Liver (tissue), 9 donors: ENCODE measurements around the gene FAM53B. TPM values are rescaled to one million over a fixed set of nuclear protein-coding genes. Genes with fewer than 3 reads are reported as not detected.

ENCODE experiments used
- DNase-seq: peaks from one replicate; pipeline ENCODE4 v3.0.0-alpha.2; 2017; ENCODE audit warnings: low spot score
- H3K27ac ChIP-seq, 2 donors: one replicate each; pipeline ENCODE4 v1.7.0; 2013; ENCODE audit warnings: inconsistent platforms in 2 of 2, low read length in 2 of 2, control low read depth in 1 of 2, low read depth in 1 of 2, mild to moderate bottlenecking in 1 of 2
- H3K27me3 ChIP-seq, 4 donors: one replicate each; pipeline versions ENCODE4 v1.6.1 to v1.7.0; 2013; ENCODE audit warnings: low read length in 3 of 4, inconsistent platforms in 1 of 4, mild to moderate bottlenecking in 1 of 4, moderate library complexity in 1 of 4; ENCODE audit not compliant: control insufficient read depth in 4 of 4, insufficient read depth in 4 of 4
- H3K36me3 ChIP-seq, 4 donors: one replicate each; pipeline versions ENCODE4 v1.6.1 to v1.7.0; 2013; ENCODE audit warnings: low read length in 3 of 4, mild to moderate bottlenecking in 3 of 4, low read depth in 1 of 4, moderate library complexity in 1 of 4; ENCODE audit not compliant: control insufficient read depth in 4 of 4, insufficient read depth in 3 of 4
- H3K4me1 ChIP-seq, 4 donors: one replicate each; pipeline versions ENCODE4 v1.6.1 to v1.7.0; 2013; ENCODE audit warnings: low read length in 3 of 4, mild to moderate bottlenecking in 3 of 4, moderate library complexity in 1 of 4; ENCODE audit not compliant: control insufficient read depth in 4 of 4, insufficient read depth in 4 of 4
- H3K4me3 ChIP-seq, 3 donors: one replicate each; pipeline versions ENCODE4 v1.6.1 to v1.7.0; 2013; ENCODE audit warnings: low read length in 3 of 3, control low read depth in 1 of 3, low read depth in 1 of 3, mild to moderate bottlenecking in 1 of 3
- H3K9ac ChIP-seq, 2 donors: one replicate each; pipeline ENCODE4 v1.7.0; 2013; ENCODE audit warnings: low read length in 2 of 2, mild to moderate bottlenecking in 2 of 2, moderate library complexity in 2 of 2, control low read depth in 1 of 2, low read depth in 1 of 2
- H3K9me3 ChIP-seq, 4 donors: one replicate each; pipeline versions ENCODE4 v1.6.1 to v1.7.0; 2013; ENCODE audit warnings: low read length in 3 of 4; ENCODE audit not compliant: control insufficient read depth in 4 of 4
- ATF3 ChIP-seq: IDR thresholded peaks from 2 replicates; pipeline ENCODE4 v1.6.1; 2016; ENCODE audit warnings: antibody characterized with exemption
- EGR1 ChIP-seq, 2 donors: IDR thresholded peaks; 2 replicates each; pipeline ENCODE4 v1.6.1; 2016 to 2018; ENCODE audit warnings: antibody characterized with exemption in 2 of 2, low read depth in 2 of 2
- FOXA1 ChIP-seq: IDR thresholded peaks from 2 replicates; pipeline ENCODE4 v1.6.1; 2016; ENCODE audit warnings: antibody characterized with exemption
- FOXA2 ChIP-seq: IDR thresholded peaks from 2 replicates; pipeline ENCODE4 v1.6.1; 2016; ENCODE audit warnings: antibody characterized with exemption
- GABPA ChIP-seq, 2 donors: IDR thresholded peaks in 1 of 2; conservative IDR thresholded peaks in 1 of 2; 2 replicates each; pipeline ENCODE4 v1.6.1; 2016; ENCODE audit warnings: antibody characterized with exemption in 2 of 2, mild to moderate bottlenecking in 1 of 2, moderate library complexity in 1 of 2
- HNF4A ChIP-seq, 2 donors: conservative IDR thresholded peaks; 2 replicates each; pipeline ENCODE4 v1.6.1; 2016; ENCODE audit warnings: antibody characterized with exemption in 2 of 2, mild to moderate bottlenecking in 2 of 2
- HNF4G ChIP-seq: IDR thresholded peaks from 2 replicates; pipeline ENCODE4 v1.6.1; 2016; ENCODE audit warnings: antibody characterized with exemption
- JUND ChIP-seq, 2 donors: IDR thresholded peaks; 2 replicates each; pipeline ENCODE4 v1.6.1; 2016; ENCODE audit warnings: antibody characterized with exemption in 2 of 2
- MAX ChIP-seq: IDR thresholded peaks from 2 replicates; pipeline ENCODE4 v1.6.1; 2016; ENCODE audit warnings: antibody characterized with exemption
- NR2F2 ChIP-seq: IDR thresholded peaks from 2 replicates; pipeline ENCODE4 v1.6.1; 2016; ENCODE audit warnings: antibody characterized with exemption
- RAD21 ChIP-seq, 2 donors: IDR thresholded peaks; 2 replicates each; pipeline ENCODE4 v1.6.1; 2016; ENCODE audit warnings: antibody characterized with exemption in 2 of 2, mild to moderate bottlenecking in 2 of 2
- REST ChIP-seq: IDR thresholded peaks from 2 replicates; pipeline ENCODE4 v1.6.1; 2016; ENCODE audit warnings: antibody characterized with exemption, mild to moderate bottlenecking
- RXRA ChIP-seq, 2 donors: IDR thresholded peaks; 2 replicates each; pipeline ENCODE4 v1.6.1; 2017 to 2018; ENCODE audit warnings: antibody characterized with exemption in 2 of 2, mild to moderate bottlenecking in 1 of 2
- SP1 ChIP-seq: IDR thresholded peaks from 2 replicates; pipeline ENCODE4 v1.6.1; 2018; ENCODE audit warnings: antibody characterized with exemption, mild to moderate bottlenecking
- TAF1 ChIP-seq: conservative IDR thresholded peaks from 2 replicates; pipeline ENCODE4 v1.6.1; 2016; ENCODE audit warnings: antibody characterized with exemption, mild to moderate bottlenecking
- YY1 ChIP-seq: IDR thresholded peaks from 2 replicates; pipeline ENCODE4 v1.6.1; 2016; ENCODE audit warnings: antibody characterized with exemption, mild to moderate bottlenecking
- ZBTB33 ChIP-seq: IDR thresholded peaks from 2 replicates; pipeline ENCODE4 v1.6.1; 2016; ENCODE audit warnings: antibody characterized with exemption
- WGBS: extraction: QIAGEN DNeasy Blood & Tissue Kit; methylation state at CpG from one replicate; pipeline ENCODE4 v1.1.7; 2013; 5-methylcytosine and 5-hydroxymethylcytosine counted together
- polyA plus RNA-seq, 2 donors: library from polyadenylated mRNA; stranded (reverse) in 1 of 2; unstranded in 1 of 2; fragments of 200-250 nt in 1 of 2; fragments of >200 nt in 1 of 2; fragmentation: Nextera tagmentation in 1 of 2; extraction: Ambion mirVana in 1 of 2; gene quantifications; one replicate each; pipeline versions ENCODE4 v1.2.1 to v1.2.3, GENCODE V29; 2013 to 2015
- total RNA-seq, 2 donors: library from RNA; depleted of rRNA; stranded (reverse); fragments of >200 nt; gene quantifications; one replicate each; pipeline ENCODE4 v1.2.3, GENCODE V29; 2014
- donor health status: healthy.
- donor health status: healthy.
- donor health status: healthy.
- donor health status: healthy.
- donor health status: healthy.

The FAM53B gene
- total and polyA plus RNA-seq, 4 donors, result 1.1 to 24.0 (median 6.3) TPM

- TF ChIP-seq GABPA (IDR thresholded peaks at IDR 0.05 in 1 of 2, conservative IDR thresholded peaks at IDR 0.05 in 1 of 2), result no peak
- no peaks in the 10 kb centered on the region for H3K27me3 ChIP-seq
- no peaks in the 10 kb centered on the region for H3K9me3 ChIP-seq
- 91% methylated on average over 22 of the region's 22 CpGs for WGBS
- H3K27ac ChIP-seq, result no peak overlapping the region
- no peak overlapping the region for H3K9ac ChIP-seq
- no peak overlapping the region for H3K4me3 ChIP-seq
- no peaks in the 10 kb centered on the region for H3K4me1 ChIP-seq
- H3K36me3 ChIP-seq, result no peaks in the 10 kb centered on the region
- no peak for DNase-seq
Observed at GRCh38 chr10:124604214-124605000, 139.8 kb downstream of the FAM53B start.

DNA sequence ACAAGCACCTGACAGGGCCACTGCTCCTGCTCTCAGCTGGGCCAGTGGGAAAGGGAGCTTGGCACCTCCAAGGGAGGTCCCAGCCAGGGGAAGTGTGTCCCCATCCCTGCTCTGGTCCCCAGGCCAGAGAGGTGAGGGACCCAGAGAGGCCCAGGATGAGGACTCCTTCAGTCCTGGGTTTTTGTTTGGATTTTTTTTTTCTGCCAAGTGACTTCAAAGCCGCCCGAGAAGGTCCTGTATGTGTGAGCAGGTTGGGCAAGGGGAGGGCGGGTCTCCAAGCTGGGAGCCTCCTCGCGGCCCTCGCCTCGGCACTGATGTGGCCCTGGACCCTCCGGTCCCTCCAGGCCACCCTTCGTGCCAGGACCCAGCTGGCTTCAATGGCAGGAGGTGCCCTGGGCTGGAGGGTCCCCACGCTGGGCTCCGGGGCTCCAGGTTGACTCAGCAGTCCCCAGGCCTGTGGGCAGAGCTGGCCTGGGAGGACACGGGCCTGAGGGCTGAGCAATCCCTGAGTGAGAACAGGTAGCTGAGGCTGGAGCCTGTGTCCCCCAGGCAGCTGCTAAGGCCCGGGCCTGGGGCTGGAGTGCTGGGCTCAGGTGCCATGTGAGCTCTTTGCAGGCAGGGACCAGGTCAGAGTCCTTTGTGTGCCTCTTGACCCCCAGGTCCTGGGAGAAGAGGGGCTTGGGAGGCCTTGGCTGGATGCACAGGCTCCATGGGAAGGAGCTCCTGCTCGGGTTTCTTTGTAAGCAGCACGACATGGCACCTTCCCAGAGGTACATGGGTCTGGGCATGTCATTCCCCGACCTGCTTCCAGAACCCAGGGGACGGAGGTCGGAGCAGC is 140.6 kb downstream of the FAM53B start:
- Histone ChIP-seq H3K4me3 (no peak overlapping the region), H3K9me3 (no peaks in the 10 kb centered on the region), H3K9ac (no peak overlapping the region), H3K27ac (no peak overlapping the region), H3K27me3 (no peaks in the 10 kb centered on the region), H3K36me3 (no peaks in the 10 kb centered on the region), H3K4me1 (no peaks in the 10 kb centered on the region)
- TF ChIP-seq NR2F2 (no peak), ZBTB33 (no peak), RXRA (IDR thresholded peaks at IDR 0.05) (no peak)
- 90% methylated on average over 18 of the region's 18 CpGs for WGBS
- DNase-seq, result no peak

GRCh38 chr10:124602646-124603365 is 141.4 kb downstream of the FAM53B start:
- no peak for DNase-seq
- H3K27ac ChIP-seq, result no peak overlapping the region
- H3K9ac ChIP-seq, result no peak overlapping the region
- H3K4me1 ChIP-seq, result no peaks in the 10 kb centered on the region
- no peak overlapping the region for H3K4me3 ChIP-seq
- 93% methylated on average over 12 of the region's 12 CpGs for WGBS
- H3K36me3 ChIP-seq, result no peaks in the 10 kb centered on the region
- no peaks in the 10 kb centered on the region for H3K27me3 ChIP-seq
- no peaks in the 10 kb centered on the region for H3K9me3 ChIP-seq
- no peak for TF ChIP-seq JUND (IDR thresholded peaks at IDR 0.05)
- no peak for TF ChIP-seq RXRA (IDR thresholded peaks at IDR 0.05)
- no peak for TF ChIP-seq MAX
- no peak for TF ChIP-seq FOXA2
- TF ChIP-seq YY1, result no peak
- TF ChIP-seq HNF4A (conservative IDR thresholded peaks at IDR 0.05), result no peak
- no peak for TF ChIP-seq FOXA1
- no peak for TF ChIP-seq ZBTB33
- no peak for TF ChIP-seq ATF3
- TF ChIP-seq RAD21 (IDR thresholded peaks at IDR 0.05), result no peak
- no peak for TF ChIP-seq SP1
- TF ChIP-seq TAF1, result no peak
- TF ChIP-seq REST, result no peak
- no peak for TF ChIP-seq GABPA (IDR thresholded peaks at IDR 0.05 in 1 of 2, conservative IDR thresholded peaks at IDR 0.05 in 1 of 2)
- TF ChIP-seq NR2F2, result no peak
- TF ChIP-seq EGR1 (IDR thresholded peaks at IDR 0.05; ENCODE audit: low read depth in 2 of 2), result no peak
- no peak for TF ChIP-seq HNF4G
